Osteoblast (primary cell): ENCODE data around the gene TET2. TPM values are rescaled to one million over a fixed set of nuclear protein-coding genes. Genes with fewer than 3 reads are reported as not detected.
"Not testable (repeated sequence)": the region's sequence is repeated elsewhere in the genome, so short reads cannot be mapped to it uniquely, and the experiment has no call there.

Experiments
- DNase-seq: peaks from one replicate; pipeline ENCODE4 v3.0.0; 2011; ENCODE audit warnings: low spot score, mixed read lengths; ENCODE audit not compliant: insufficient read length; ENCODE audit errors: missing footprints
- H2AFZ ChIP-seq: 2 replicates; pipeline ENCODE4 v1.6.0; 2011; ENCODE audit warnings: mild to moderate bottlenecking, low read length
- H3K27ac ChIP-seq: 2 replicates; pipeline ENCODE4 v1.5.1; 2011; ENCODE audit warnings: mild to moderate bottlenecking, low read depth, low read length, moderate library complexity
- H3K27me3 ChIP-seq: 2 replicates; pipeline ENCODE4 v1.6.0; 2012; ENCODE audit warnings: mild to moderate bottlenecking, control low read depth, inconsistent platforms, low read length, moderate library complexity; ENCODE audit not compliant: insufficient read depth
- H3K36me3 ChIP-seq: 2 replicates; pipeline ENCODE4 v1.5.1; 2011; ENCODE audit warnings: mild to moderate bottlenecking, low read length, control low read depth, moderate library complexity; ENCODE audit not compliant: insufficient read depth
- H3K4me1 ChIP-seq: 2 replicates; pipeline ENCODE4 v1.5.1; 2011; ENCODE audit warnings: mild to moderate bottlenecking, low read length, control low read depth, moderate library complexity; ENCODE audit not compliant: insufficient read depth
- H3K4me2 ChIP-seq: 2 replicates; pipeline ENCODE4 v1.6.0; 2011; ENCODE audit warnings: mild to moderate bottlenecking, low read length; ENCODE audit not compliant: insufficient read depth
- H3K4me3 ChIP-seq: fragments of 200-600 bp; sonication (generic); 3 replicates; pipeline ENCODE4 v1.5.1; 2012; ENCODE audit warnings: mild to moderate bottlenecking, low read length, inconsistent platforms; ENCODE audit not compliant: insufficient read depth
- H3K79me2 ChIP-seq: 2 replicates; pipeline ENCODE4 v1.6.0; 2012; ENCODE audit warnings: mild to moderate bottlenecking, low read length, control low read depth, inconsistent platforms; ENCODE audit not compliant: insufficient read depth
- H3K9me3 ChIP-seq: 2 replicates; pipeline ENCODE4 v1.5.1; 2011; ENCODE audit warnings: low read depth, low read length, control low read depth
- H4K20me1 ChIP-seq: 2 replicates; pipeline ENCODE4 v1.6.0; 2012; ENCODE audit warnings: mild to moderate bottlenecking, low read length, control low read depth; ENCODE audit not compliant: insufficient read depth
- CTCF ChIP-seq: IDR thresholded peaks from 2 replicates; pipeline ENCODE4 v1.5.1; 2011; ENCODE audit warnings: mild to moderate bottlenecking, low read depth, low read length, moderate library complexity; ENCODE audit errors: extremely low read depth
- total RNA-seq: library from RNA; depleted of rRNA; stranded (reverse); fragments of >200 nt; gene quantifications from 2 replicates; pipeline ENCODE4 v1.2.3, GENCODE V29; 2012

Gene TET2
- total RNA-seq, 1 donor = 15.9 TPM

- H4K20me1 ChIP-seq = no peaks in the 10 kb centered on the region
- H3K4me2 ChIP-seq = no peak overlapping the region
- H3K27ac ChIP-seq = no peak overlapping the region
- no peaks in the 10 kb centered on the region for H3K9me3 ChIP-seq
- no peak for TF ChIP-seq CTCF
- no peaks in the 10 kb centered on the region for H3K79me2 ChIP-seq
- H3K4me1 ChIP-seq = no peaks in the 10 kb centered on the region
- H3K36me3 ChIP-seq = no peaks in the 10 kb centered on the region
- no peak for DNase-seq
- H3K27me3 ChIP-seq = no peaks in the 10 kb centered on the region
- H3K4me3 ChIP-seq = no peak overlapping the region
- no peak overlapping the region for H2AFZ ChIP-seq
These were observed 141.4 kb downstream of the TET2 start for GRCh38 chr4:105288121-105288520.

- Histone ChIP-seq H3K79me2 (no peaks in the 10 kb centered on the region), H3K27ac (no peak overlapping the region), H3K9me3 (no peaks in the 10 kb centered on the region), H3K4me1 (no peaks in the 10 kb centered on the region), H3K36me3 (no peaks in the 10 kb centered on the region), H2AFZ (no peak overlapping the region), H3K27me3 (no peaks in the 10 kb centered on the region), H3K4me2 (no peak overlapping the region), H3K4me3 (no peak overlapping the region), H4K20me1 (no peaks in the 10 kb centered on the region)
- no peak for TF ChIP-seq CTCF
- no peak for DNase-seq
These were observed 145.2 kb downstream of the TET2 start for GRCh38 chr4:105291925-105292324.

GRCh38 chr4:105293360-105293759, 146.7 kb downstream of the TET2 start:
- no peak overlapping the region for H3K4me2 ChIP-seq
- H3K4me1 ChIP-seq = no peaks in the 10 kb centered on the region
- no peak for DNase-seq
- no peaks in the 10 kb centered on the region for H3K36me3 ChIP-seq
- no peaks in the 10 kb centered on the region for H3K79me2 ChIP-seq
- no peaks in the 10 kb centered on the region for H3K27me3 ChIP-seq
- TF ChIP-seq CTCF = no peak
- no peaks in the 10 kb centered on the region for H3K9me3 ChIP-seq
- H3K4me3 ChIP-seq = no peak overlapping the region
- H4K20me1 ChIP-seq = no peaks in the 10 kb centered on the region
- no peak overlapping the region for H2AFZ ChIP-seq
- no peak overlapping the region for H3K27ac ChIP-seq

- DNase-seq = no peak
These were observed 150.0 kb downstream of the TET2 start for GRCh38 chr4:105296672-105297071.

GRCh38 chr4:105299027-105299426, 152.4 kb downstream of the TET2 start:
- H3K4me3 ChIP-seq, H3K27ac ChIP-seq, DNase-seq, H3K4me1 ChIP-seq, H3K27me3 ChIP-seq, H3K4me2 ChIP-seq, H3K9me3 ChIP-seq, H3K79me2 ChIP-seq, H3K36me3 ChIP-seq, H2AFZ ChIP-seq, H4K20me1 ChIP-seq: not testable (repeated sequence)

More at GRCh38 chr4:105296672-105297071, 150.0 kb downstream of the TET2 start:
- Histone ChIP-seq H3K27me3 (no peaks in the 10 kb centered on the region), H2AFZ (no peak overlapping the region), H3K36me3 (no peaks in the 10 kb centered on the region), H3K79me2 (no peaks in the 10 kb centered on the region), H3K4me1 (no peaks in the 10 kb centered on the region), H3K9me3 (no peaks in the 10 kb centered on the region), H3K27ac (no peak overlapping the region), H4K20me1 (no peaks in the 10 kb centered on the region), H3K4me3 (no peak overlapping the region), H3K4me2 (no peak overlapping the region)
- no peak for TF ChIP-seq CTCF
